Body of pancreas (tissue), 4 donors: ENCODE results near the gene VRK3. TPM values are rescaled to one million over a fixed set of nuclear protein-coding genes. Genes with fewer than 3 reads are reported as not detected.
"Not testable (repeated sequence)": the region's sequence is repeated elsewhere in the genome, so short reads cannot be mapped to it uniquely, and the experiment has no call there.

Experiments used
- ATAC-seq: fragments of 150-250 bp; one replicate; pipeline ENCODE4 v1.9.1; 2016
- DNase-seq, 4 donors: peaks; one replicate each; pipeline ENCODE4 v3.0.0-alpha.2; 2019
- H3K27ac ChIP-seq, 4 donors: fragments of 200-600 bp; sonication (generic); 1 replicate in 3 of 4; 2 replicates in 1 of 4; pipeline versions ENCODE4 v1.5.1 to v1.6.1; 2016 to 2019; ENCODE audit warnings: mild to moderate bottlenecking in 1 of 4, mixed read lengths in 1 of 4, moderate library complexity in 1 of 4
- H3K27me3 ChIP-seq, 2 donors: fragments of 200-600 bp; sonication (generic); one replicate each; pipeline ENCODE4 v1.6.0; 2016; ENCODE audit warnings: mild to moderate bottlenecking in 1 of 2
- H3K36me3 ChIP-seq, 2 donors: fragments of 200-600 bp; sonication (generic); replicated peaks in 1 of 2; 2 replicates each; pipeline ENCODE4 v1.5.1; 2016; ENCODE audit warnings: low read depth in 2 of 2; ENCODE audit not compliant: insufficient read depth in 1 of 2
- H3K4me1 ChIP-seq: fragments of 200-600 bp; sonication (generic); one replicate; pipeline ENCODE4 v1.6.0; 2016
- H3K4me3 ChIP-seq, 2 donors: fragments of 200-600 bp; sonication (generic); 1 replicate in 1 of 2; 2 replicates in 1 of 2; pipeline ENCODE4 v1.5.1; 2016 to 2019
- H3K9me3 ChIP-seq, 3 donors: fragments of 200-600 bp; sonication (generic); 1 replicate in 2 of 3; 2 replicates in 1 of 3; pipeline ENCODE4 v1.5.1; 2016
- CTCF ChIP-seq, 7 experiments: fragments of 450-650 bp in 4 of 7; fragments of 200-600 bp in 3 of 7; sonication (generic) in 3 of 7; IDR thresholded peaks; one replicate each; pipeline ENCODE4 v1.5.1; 2016 to 2019; ENCODE audit warnings: antibody characterized with exemption in 7 of 7
- POLR2A ChIP-seq, 3 donors: fragments of 450-650 bp; IDR thresholded peaks; one replicate each; pipeline ENCODE4 v1.6.1; 2016; ENCODE audit warnings: antibody characterized with exemption in 3 of 3, mild to moderate bottlenecking in 2 of 3
- WGBS, 2 donors: methylation state at CpG; one replicate each; pipeline ENCODE4 v1.1.5; 2017; 5-methylcytosine and 5-hydroxymethylcytosine counted together
- intact Hi-C: fragments of 100-400 bp; cut with DNase I; formaldehyde crosslinking; loops from one replicate; pipeline ENCODE4 v1.15.1; 2023
- total RNA-seq, 2 donors: library from RNA; depleted of rRNA; stranded (reverse); fragments of >200 nt; gene quantifications; one replicate each; pipeline ENCODE4 v1.1.0, GENCODE V29; 2016

The VRK3 gene, protein sequence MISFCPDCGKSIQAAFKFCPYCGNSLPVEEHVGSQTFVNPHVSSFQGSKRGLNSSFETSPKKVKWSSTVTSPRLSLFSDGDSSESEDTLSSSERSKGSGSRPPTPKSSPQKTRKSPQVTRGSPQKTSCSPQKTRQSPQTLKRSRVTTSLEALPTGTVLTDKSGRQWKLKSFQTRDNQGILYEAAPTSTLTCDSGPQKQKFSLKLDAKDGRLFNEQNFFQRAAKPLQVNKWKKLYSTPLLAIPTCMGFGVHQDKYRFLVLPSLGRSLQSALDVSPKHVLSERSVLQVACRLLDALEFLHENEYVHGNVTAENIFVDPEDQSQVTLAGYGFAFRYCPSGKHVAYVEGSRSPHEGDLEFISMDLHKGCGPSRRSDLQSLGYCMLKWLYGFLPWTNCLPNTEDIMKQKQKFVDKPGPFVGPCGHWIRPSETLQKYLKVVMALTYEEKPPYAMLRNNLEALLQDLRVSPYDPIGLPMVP
- 10 to 100 TPM; 32.7 to 33.3 TPM for total RNA-seq

GRCh38 chr19:50025022-50025793 lies at the start of gene VRK3:
VRK3 (minus strand) TSS chr19:50025372; CDS start chr19:50016162, 9,210 bp downstream.
- intact Hi-C loops, result no loop called here
- Histone ChIP-seq H3K27ac (peak within 1 kb of the TSS; percentile 81 to 92 (median 86)), H3K4me1 (peaks cover 35% of the 10 kb centered on the region), H3K9me3 (no peaks in the 10 kb centered on the region), H3K4me3 (peak within 1 kb of the TSS; percentile 63 to 81), H3K27me3 (no peaks in the 10 kb centered on the region), H3K36me3 (no peaks in the 10 kb centered on the region)
- 0% methylated on average over 18 to 58 of the region's 59 CpGs for WGBS, 2 donors
- peak; percentile 97 for ATAC-seq
- peak; percentile 99 to 100 (median 100) for DNase-seq
- peak; percentile 19 to 78 (median 77) for TF ChIP-seq POLR2A (IDR thresholded peaks at IDR 0.05)
- peak in 1 of 7 experiments; percentile 17 for TF ChIP-seq CTCF (IDR thresholded peaks at IDR 0.05)

DNA sequence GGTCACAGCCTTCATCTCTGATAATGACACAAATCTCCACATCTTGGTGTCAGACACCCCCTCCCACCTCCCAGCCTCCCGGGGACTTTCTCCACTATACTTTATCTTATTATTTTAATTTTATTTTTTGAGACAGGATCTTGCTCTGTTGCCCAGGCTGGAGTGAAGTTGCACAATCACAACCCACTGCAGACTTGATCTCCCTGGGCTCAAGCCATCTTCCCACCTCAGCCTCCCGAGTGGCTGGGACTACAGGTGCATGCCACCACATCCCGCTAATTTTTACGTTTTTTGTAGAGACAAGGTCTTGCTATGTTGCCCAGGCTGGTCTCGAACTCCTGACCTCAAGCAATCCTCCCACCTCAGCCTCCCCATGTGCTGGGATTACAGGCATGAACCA lies 43.2 kb upstream of the VRK3 start:
- DNase-seq, H3K4me3 ChIP-seq, H3K4me1 ChIP-seq, intact Hi-C loops, H3K27me3 ChIP-seq, H3K27ac ChIP-seq, ATAC-seq, H3K36me3 ChIP-seq, H3K9me3 ChIP-seq: not testable (repeated sequence)
- 70 to 76% methylated on average over 5 of the region's 5 CpGs for WGBS, 2 donors

DNA sequence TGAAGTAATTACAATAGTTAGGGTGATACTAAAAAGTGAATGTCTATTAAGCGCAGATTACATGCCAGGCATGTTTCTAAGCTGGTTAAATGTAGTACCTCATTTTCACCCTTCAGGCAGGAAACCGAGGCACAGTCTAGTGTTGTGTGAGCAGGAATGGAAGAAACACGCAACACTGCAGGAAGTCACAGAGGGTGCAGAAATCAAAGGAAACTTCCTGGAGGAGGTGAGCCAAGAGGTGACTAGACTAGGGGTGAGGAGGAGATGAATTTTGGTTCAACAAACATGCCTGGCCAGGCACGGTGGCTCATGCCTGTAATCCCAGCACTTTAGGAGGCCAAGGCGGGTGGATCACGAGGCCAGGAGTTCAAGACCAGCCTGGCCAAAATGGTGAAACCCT lies 42.4 kb upstream of the VRK3 start:
- no peaks in the 10 kb centered on the region for H3K36me3 ChIP-seq
- no peak overlapping the region for H3K27ac ChIP-seq
- H3K4me3 ChIP-seq, result no peak overlapping the region
- DNase-seq (no peak), ATAC-seq (no peak)
- intact Hi-C loops, result no loop called here
- no peak for TF ChIP-seq POLR2A (IDR thresholded peaks at IDR 0.05)
- no peak for TF ChIP-seq CTCF (IDR thresholded peaks at IDR 0.05)
- H3K9me3 ChIP-seq, result no peaks in the 10 kb centered on the region
- WGBS, 2 donors, result 74 to 86% methylated on average over 6 of the region's 6 CpGs
- H3K4me1 ChIP-seq, result no peaks in the 10 kb centered on the region
- H3K27me3 ChIP-seq, result no peaks in the 10 kb centered on the region

- WGBS, 2 donors, result 83% methylated on average over 8 to 10 of the region's 10 CpGs
- DNase-seq (no peak), ATAC-seq (no peak)
These were observed 40.8 kb upstream of the VRK3 start for GRCh38 chr19:50065938-50066337.

More at GRCh38 chr19:50065938-50066337, 40.8 kb upstream of the VRK3 start:
- intact Hi-C loops, result no loop called here
- TF ChIP-seq POLR2A (IDR thresholded peaks at IDR 0.05) (no peak), CTCF (IDR thresholded peaks at IDR 0.05) (no peak)
- Histone ChIP-seq H3K36me3 (no peaks in the 10 kb centered on the region), H3K27ac (no peak overlapping the region), H3K4me3 (no peak overlapping the region), H3K9me3 (no peaks in the 10 kb centered on the region), H3K27me3 (no peaks in the 10 kb centered on the region), H3K4me1 (no peaks in the 10 kb centered on the region)
